HL-60 (cell line): ENCODE measurements around the gene DECR2.
"Not testable (repeated sequence)": the region's sequence is repeated elsewhere in the genome, so short reads cannot be mapped to it uniquely, and the experiment has no call there.

Experiments
- CTCF ChIP-seq: IDR thresholded peaks from one replicate; pipeline ENCODE4 v1.5.1; 2011; ENCODE audit warnings: low read length, control low read depth, inconsistent platforms; ENCODE audit not compliant: insufficient read depth
- POLR2AphosphoS5 ChIP-seq: IDR thresholded peaks from 2 replicates; pipeline ENCODE4 v1.6.1; 2012; ENCODE audit warnings: low read depth
- REST ChIP-seq: IDR thresholded peaks from 2 replicates; pipeline ENCODE4 v1.6.1; 2012; ENCODE audit warnings: low read depth; ENCODE audit not compliant: insufficient replicate concordance
- SPI1 ChIP-seq: IDR thresholded peaks from 2 replicates; pipeline ENCODE4 v1.6.1; 2012; ENCODE audit warnings: low read depth, mild to moderate bottlenecking, borderline replicate concordance

GRCh38 chr16:362702-362999 is 39.0 kb upstream of the DECR2 start:
- not testable (repeated sequence) for TF ChIP-seq CTCF, POLR2AphosphoS5, REST, SPI1
